Measurements from ENCODE around the gene EDN3.
A peak's percentile ranks its signal among the peaks of the same experiment; 100 is the strongest.

The EDN3 gene

GRCh38 chr20:59308493-59309201 lies 8.2 kb downstream of the EDN3 start:
- no peak for DNase-seq

GRCh38 chr20:59309218-59309617 lies 8.8 kb downstream of the EDN3 start:
- DNase-seq, result no peak

GRCh38 chr20:59314997-59315396 lies 14.6 kb downstream of the EDN3 start:
- peak; percentile 55 to 82 for DNase-seq

GRCh38 chr20:59316911-59317731 lies 16.7 kb downstream of the EDN3 start:
- DNase-seq, result no peak

GRCh38 chr20:59318201-59318790 lies 17.9 kb downstream of the EDN3 start:
- DNase-seq, result no peak

- no peak for DNase-seq
Measured at GRCh38 chr20:59318803-59319202, 18.4 kb downstream of the EDN3 start.

GRCh38 chr20:59320426-59320825 lies 20.0 kb downstream of the EDN3 start:
- no peak for DNase-seq

GRCh38 chr20:59320854-59321647 lies 20.6 kb downstream of the EDN3 start:
- DNase-seq, result no peak

GRCh38 chr20:59322081-59322480 lies 21.7 kb downstream of the EDN3 start:
- DNase-seq, result no peak

GRCh38 chr20:59322585-59323454 lies 22.4 kb downstream of the EDN3 start:
- no peak for DNase-seq

GRCh38 chr20:59323731-59324130 lies 23.3 kb downstream of the EDN3 start:
- DNase-seq, result no peak

- no peak for DNase-seq
Measured at GRCh38 chr20:59324521-59325141, 24.2 kb downstream of the EDN3 start.

- DNase-seq, result no peak
Measured at GRCh38 chr20:59325142-59325523, 24.7 kb downstream of the EDN3 start.

- DNase-seq, result no peak
Measured at GRCh38 chr20:59326188-59326587, 25.8 kb downstream of the EDN3 start.

GRCh38 chr20:59328071-59328470 lies 27.7 kb downstream of the EDN3 start:
- DNase-seq, result no peak

GRCh38 chr20:59331721-59332329 lies 31.4 kb downstream of the EDN3 start:
- DNase-seq, result no peak

GRCh38 chr20:59333260-59333845 lies 32.9 kb downstream of the EDN3 start:
- no peak for DNase-seq

- no peak for DNase-seq
Measured at GRCh38 chr20:59333951-59334350, 33.5 kb downstream of the EDN3 start.

GRCh38 chr20:59334651-59335300 lies 34.4 kb downstream of the EDN3 start:
- no peak for DNase-seq

- no peak for DNase-seq
Measured at GRCh38 chr20:59335377-59335776, 35.0 kb downstream of the EDN3 start.
